Lower lobe of right lung (tissue), 2 donors: ENCODE measurements around the gene IFITM5. TPM values are rescaled to one million over a fixed set of nuclear protein-coding genes. Genes with fewer than 3 reads are reported as not detected.
"Not testable (repeated sequence)": the region's sequence is repeated elsewhere in the genome, so short reads cannot be mapped to it uniquely, and the experiment has no call there.

Source experiments
- ATAC-seq, 2 donors: fragments of 200-7000 bp; cut with Tn5 transposase; one replicate each; pipeline ENCODE4 v1.9.1; 2020 to 2022; ENCODE audit warnings: mild to moderate bottlenecking in 2 of 2, moderate library complexity in 2 of 2
- DNase-seq: peaks from one replicate; pipeline ENCODE4 v3.0.0-alpha.2; 2020
- H3K27ac ChIP-seq: fragments of 200-600 bp; one replicate; pipeline ENCODE4 v1.8.0; 2022
- H3K27me3 ChIP-seq: fragments of 200-600 bp; one replicate; pipeline ENCODE4 v1.8.0; 2022; ENCODE audit warnings: low read depth
- H3K36me3 ChIP-seq: fragments of 200-600 bp; one replicate; pipeline ENCODE4 v1.8.0; 2022; ENCODE audit warnings: mild to moderate bottlenecking
- H3K4me1 ChIP-seq: fragments of 200-600 bp; one replicate; pipeline ENCODE4 v1.8.0; 2022
- H3K4me3 ChIP-seq: fragments of 200-600 bp; one replicate; pipeline ENCODE4 v1.8.0; 2022; ENCODE audit warnings: mild to moderate bottlenecking
- H3K9me3 ChIP-seq: fragments of 200-600 bp; one replicate; pipeline ENCODE4 v1.8.0; 2022
- CTCF ChIP-seq: fragments of 200-600 bp; IDR thresholded peaks from one replicate; pipeline ENCODE4 v1.8.0; 2022; ENCODE audit warnings: antibody characterized with exemption, mild to moderate bottlenecking
- intact Hi-C: fragments of 100-400 bp; cut with DNase I; formaldehyde crosslinking; loops from one replicate; pipeline ENCODE4 v1.11.0; 2022
- total RNA-seq: library from RNA; stranded (reverse); fragmentation: NEBNext Ultra II Directional; extraction: Animal tissue kit (Norgen Biotek cat#: 25700); gene quantifications from one replicate; pipeline ENCODE4 v1.2.1, GENCODE V29; 2021
- donor health status: DM: no; HTN: yes; CAD: no; lungs with severe emphysema.

Gene IFITM5
- total RNA-seq, 1 donor from 2014 or later, result not detected

- ATAC-seq (no peak), DNase-seq (peak; percentile 46)
Measured at GRCh38 chr11:289712-290620, 9.4 kb downstream of the IFITM5 start.

GRCh38 chr11:289398-289711 is 10.0 kb downstream of the IFITM5 start:
- H3K27ac ChIP-seq, result peak overlapping the region; percentile 62
- no peak for DNase-seq
- H3K36me3 ChIP-seq, result peaks cover 20% of the 10 kb centered on the region

More at GRCh38 chr11:289712-290620, 9.4 kb downstream of the IFITM5 start:
- Histone ChIP-seq H3K4me1 (peaks cover 21% of the 10 kb centered on the region), H3K9me3 (no peaks in the 10 kb centered on the region), H3K27me3 (no peaks in the 10 kb centered on the region), H3K4me3 (peak overlapping the region; percentile 77), H3K36me3 (peaks cover 22% of the 10 kb centered on the region), H3K27ac (peak overlapping the region; percentile 62)
- TF ChIP-seq CTCF, result no peak
- intact Hi-C loops, result no loop called here

GRCh38 chr11:288478-289397 is 10.6 kb downstream of the IFITM5 start, which contains the start of gene PGGHG:
TSS of gene PGGHG (plus strand) at chr11:289126. CDS start at chr11:289817, 691 bp downstream.
- Histone ChIP-seq H3K36me3 (peaks cover 14% of the 10 kb centered on the region), H3K9me3 (no peaks in the 10 kb centered on the region), H3K4me3 (peak within 1 kb of the TSS; percentile 77), H3K27ac (peak within 1 kb of the TSS; percentile 78), H3K4me1 (peaks cover 21% of the 10 kb centered on the region), H3K27me3 (peaks cover 11% of the 10 kb centered on the region)
- TF ChIP-seq CTCF, result no peak
- ATAC-seq (peak; percentile 84 to 90), DNase-seq (peak; percentile 90)
- intact Hi-C loops, result no loop called here

More at GRCh38 chr11:289398-289711, 10.0 kb downstream of the IFITM5 start:
- ATAC-seq, result peak in 1 of 2 donors; percentile 18
- Histone ChIP-seq H3K4me3 (peak overlapping the region; percentile 77), H3K9me3 (no peaks in the 10 kb centered on the region), H3K4me1 (peaks cover 21% of the 10 kb centered on the region), H3K27me3 (peaks cover 5% of the 10 kb centered on the region)
- TF ChIP-seq CTCF, result no peak
- intact Hi-C loops, result no loop called here

GRCh38 chr11:287821-288477 is 11.4 kb downstream of the IFITM5 start:
- peak; percentile 22 to 23 for ATAC-seq
- H3K27me3 ChIP-seq, result peaks cover 19% of the 10 kb centered on the region
- peak overlapping the region; percentile 77 for H3K4me3 ChIP-seq
- intact Hi-C loops, result no loop called here
- H3K36me3 ChIP-seq, result peaks cover 9% of the 10 kb centered on the region
- H3K9me3 ChIP-seq, result no peaks in the 10 kb centered on the region
- peaks cover 21% of the 10 kb centered on the region for H3K4me1 ChIP-seq
- peak overlapping the region; percentile 78 for H3K27ac ChIP-seq
- DNase-seq, result peak; percentile 66
- TF ChIP-seq CTCF, result no peak

- peak; percentile 59 for DNase-seq
- peak overlapping the region; percentile 77 for H3K4me3 ChIP-seq
- peaks cover 26% of the 10 kb centered on the region for H3K27me3 ChIP-seq
- intact Hi-C loops, H3K27ac ChIP-seq, ATAC-seq, H3K9me3 ChIP-seq, H3K36me3 ChIP-seq: not testable (repeated sequence)
- peaks cover 21% of the 10 kb centered on the region for H3K4me1 ChIP-seq
Measured at GRCh38 chr11:286977-287820, 12.1 kb downstream of the IFITM5 start.
